SJCRH30 (cell line): Measurements from ENCODE around the gene IL11RA. TPM values are rescaled to one million over a fixed set of nuclear protein-coding genes. Genes with fewer than 3 reads are reported as not detected.
A peak's percentile ranks its signal among the peaks of the same experiment; 100 is the strongest.

Experiments
- DNase-seq, 2 experiments: peaks; one replicate each; pipeline ENCODE4 v3.0.0-alpha.2; 2015 to 2020
- H3K27ac ChIP-seq: fragments of 250-450 bp; sonication (Bioruptor Pico); 2 replicates; pipeline ENCODE4 v1.5.1; 2020; ENCODE audit warnings: mild to moderate bottlenecking, moderate library complexity
- H3K27me3 ChIP-seq: fragments of 250-450 bp; sonication (Bioruptor Pico); 2 replicates; pipeline ENCODE4 v1.5.1; 2020; ENCODE audit warnings: mild to moderate bottlenecking, moderate library complexity
- H3K36me3 ChIP-seq: fragments of 250-450 bp; sonication (Bioruptor Pico); 2 replicates; pipeline ENCODE4 v1.5.1; 2020; ENCODE audit warnings: mild to moderate bottlenecking, moderate library complexity
- H3K4me1 ChIP-seq: fragments of 250-450 bp; sonication (Bioruptor Pico); 2 replicates; pipeline ENCODE4 v1.5.1; 2020; ENCODE audit warnings: mild to moderate bottlenecking, moderate library complexity
- H3K4me3 ChIP-seq: fragments of 250-450 bp; sonication (Bioruptor Pico); 2 replicates; pipeline ENCODE4 v1.5.1; 2020; ENCODE audit warnings: mild to moderate bottlenecking, moderate library complexity
- H3K9me3 ChIP-seq: fragments of 250-450 bp; sonication (Bioruptor Pico); replicated peaks from 2 replicates; pipeline ENCODE4 v1.5.1; 2020; ENCODE audit warnings: mild to moderate bottlenecking, moderate library complexity
- total RNA-seq: library from RNA; depleted of rRNA; stranded (reverse); fragments of >200 nt; shearing (Covaris generic); gene quantifications from 2 replicates; pipeline ENCODE4 v1.2.3, GENCODE V29; 2014; rRNA removed

IL11RA gene
- total RNA-seq, 1 experiment from 2014 or later: 3.2 TPM

- Histone ChIP-seq H3K4me1 (no peaks in the 10 kb centered on the region), H3K27ac (no peak overlapping the region), H3K27me3 (peaks cover 4% of the 10 kb centered on the region; the same call in 1 of the 2 replicates), H3K4me3 (peak overlapping the region; percentile 54), H3K9me3 (no peaks in the 10 kb centered on the region), H3K36me3 (no peaks in the 10 kb centered on the region)
- DNase-seq: peak; percentile 61 to 71
Measured at GRCh38 chr9:34701769-34702736, 50.1 kb downstream of the IL11RA start.

- Histone ChIP-seq H3K27ac (no peak overlapping the region), H3K27me3 (peaks cover 4% of the 10 kb centered on the region), H3K9me3 (no peaks in the 10 kb centered on the region), H3K4me1 (no peaks in the 10 kb centered on the region), H3K4me3 (no peak overlapping the region), H3K36me3 (no peaks in the 10 kb centered on the region)
- no peak for DNase-seq
Measured at GRCh38 chr9:34707130-34707529, 55.1 kb downstream of the IL11RA start.

GRCh38 chr9:34709196-34709978 is 57.4 kb downstream of the IL11RA start:
- no peaks in the 10 kb centered on the region; the same call in none of the 2 replicates for H3K27me3 ChIP-seq
- no peaks in the 10 kb centered on the region for H3K9me3 ChIP-seq
- no peak overlapping the region for H3K4me3 ChIP-seq
- no peaks in the 10 kb centered on the region for H3K36me3 ChIP-seq
- no peak overlapping the region for H3K27ac ChIP-seq
- H3K4me1 ChIP-seq: no peaks in the 10 kb centered on the region
- no peak for DNase-seq

GRCh38 chr9:34710023-34710422 is 58.0 kb downstream of the IL11RA start, which contains the start of gene CCL21:
Gene CCL21 (minus strand): TSS chr9:34710136. CDS start chr9:34710066, 70 bp downstream.
- no peak within 1 kb of the TSS for H3K27ac ChIP-seq
- H3K4me3 ChIP-seq: no peak within 1 kb of the TSS
- peak; percentile 10 to 15 for DNase-seq
- H3K27me3 ChIP-seq: no peaks in the 10 kb centered on the region; the same call in none of the 2 replicates
- H3K36me3 ChIP-seq: no peaks in the 10 kb centered on the region
- no peaks in the 10 kb centered on the region for H3K4me1 ChIP-seq
- no peaks in the 10 kb centered on the region for H3K9me3 ChIP-seq

Other genes with a start within 250 kb of the IL11RA start
- gene FAM219A, start 193.6 kb upstream of the IL11RA start, total RNA-seq: 4.7 and 4.9 TPM in 2 replicates
- gene DNAI1, start 193.4 kb upstream of the IL11RA start, total RNA-seq: 0.08 and 0.28 TPM in 2 replicates
- 0.25 TPM in 1 of 2 replicates, not detected in the other for gene ENHO, start 129.2 kb upstream of the IL11RA start, total RNA-seq
- gene CNTFR, start 62.5 kb upstream of the IL11RA start, total RNA-seq: 0.20 and 0.24 TPM in 2 replicates
- 13.0 and 19.0 TPM in 2 replicates for gene RPP25L, start 40.1 kb upstream of the IL11RA start, total RNA-seq
- 58.2 and 63.6 TPM in 2 replicates for gene DCTN3, start 31.7 kb upstream of the IL11RA start, total RNA-seq
- 0.13 TPM in 1 of 2 replicates, not detected in the other for gene ARID3C, start 23.1 kb upstream of the IL11RA start, total RNA-seq
- gene SIGMAR1, start 14.4 kb upstream of the IL11RA start, total RNA-seq: 77.1 and 85.3 TPM in 2 replicates
- 16.4 and 18.9 TPM in 2 replicates for gene GALT, start 5.5 kb upstream of the IL11RA start, total RNA-seq
- gene CCL27, start 10.5 kb downstream of the IL11RA start, total RNA-seq: 0.76 TPM in 1 of 2 replicates, not detected in the other
- not detected in 2 replicates for gene CCL19, start 39.1 kb downstream of the IL11RA start, total RNA-seq
- gene CCL21, start 58.0 kb downstream of the IL11RA start, total RNA-seq: not detected in 2 replicates